HG03196 (cell line): ENCODE results near the gene ITGA4.

ENCODE experiments used
- ATAC-seq: cut with Tn5 transposase; IDR thresholded peaks from one replicate; pipeline ENCODE4 v1.9.1; 2021; ENCODE audit not compliant: unreplicated experiment

Gene ITGA4

DNA sequence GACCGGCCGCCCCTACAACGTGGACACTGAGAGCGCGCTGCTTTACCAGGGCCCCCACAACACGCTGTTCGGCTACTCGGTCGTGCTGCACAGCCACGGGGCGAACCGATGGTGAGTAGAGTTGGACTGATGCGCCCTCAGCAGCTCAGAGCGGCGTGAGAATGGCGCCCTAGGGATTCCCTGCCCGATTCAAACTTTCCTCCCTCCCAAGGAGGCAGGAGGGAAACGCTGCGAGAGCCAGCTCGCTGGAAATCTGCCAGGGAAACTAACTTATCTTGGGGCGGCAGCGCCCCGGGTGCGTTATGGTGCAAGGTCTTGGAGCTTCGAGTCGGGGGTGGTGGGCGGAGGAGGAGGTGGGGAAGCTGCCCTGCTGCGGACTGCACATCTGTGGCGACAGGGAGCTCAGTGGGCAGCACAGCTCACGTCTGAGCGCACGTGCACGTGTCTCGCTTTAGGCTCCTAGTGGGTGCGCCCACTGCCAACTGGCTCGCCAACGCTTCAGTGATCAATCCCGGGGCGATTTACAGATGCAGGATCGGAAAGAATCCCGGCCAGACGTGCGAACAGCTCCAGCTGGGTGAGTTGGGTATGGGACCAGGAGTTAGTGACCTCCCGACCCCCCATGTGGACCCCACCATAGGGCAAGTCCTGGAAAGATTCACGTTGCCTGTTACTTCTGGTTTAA lies 697 bp downstream of the ITGA4 start:
- ATAC-seq = peak; percentile 29

DNA sequence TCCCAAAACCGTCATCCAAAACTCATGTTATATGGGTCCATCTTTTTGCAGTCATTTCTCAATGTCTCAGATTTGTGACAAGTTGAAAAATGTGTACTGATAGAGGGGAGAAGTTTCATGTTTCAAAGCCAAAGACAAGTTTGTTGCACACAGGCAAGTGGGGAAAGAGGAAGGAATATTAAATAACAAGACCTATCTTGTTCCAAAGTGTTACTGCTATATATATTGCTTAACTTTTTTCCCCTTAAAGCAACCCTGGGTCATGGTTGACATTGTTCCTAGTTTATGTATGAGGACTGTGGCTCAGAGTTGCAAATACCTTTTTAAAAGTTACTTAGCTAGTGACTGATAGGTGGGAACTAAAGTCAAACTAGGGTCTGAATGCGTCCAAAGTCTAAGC lies 1.7 kb downstream of the ITGA4 start:
- ATAC-seq = no peak

DNA sequence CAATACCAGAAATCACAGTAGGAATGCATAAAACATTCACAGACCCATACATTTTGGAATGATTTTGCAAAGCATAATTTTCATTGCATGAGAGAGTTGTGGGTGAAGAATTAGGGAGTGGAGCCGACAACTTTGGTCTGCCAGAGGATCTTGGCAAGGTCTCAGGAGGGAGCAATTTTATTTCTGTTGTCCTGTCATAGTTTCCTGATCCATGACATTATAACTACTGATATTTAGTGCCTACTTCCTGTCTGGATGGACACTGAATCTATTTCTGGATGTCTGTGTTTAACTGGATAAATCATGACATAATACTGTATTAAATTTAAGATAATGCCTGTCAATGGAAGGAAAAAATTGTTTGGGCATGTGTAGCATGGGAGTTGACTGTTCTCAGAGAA lies 2.4 kb downstream of the ITGA4 start:
- no peak for ATAC-seq

DNA sequence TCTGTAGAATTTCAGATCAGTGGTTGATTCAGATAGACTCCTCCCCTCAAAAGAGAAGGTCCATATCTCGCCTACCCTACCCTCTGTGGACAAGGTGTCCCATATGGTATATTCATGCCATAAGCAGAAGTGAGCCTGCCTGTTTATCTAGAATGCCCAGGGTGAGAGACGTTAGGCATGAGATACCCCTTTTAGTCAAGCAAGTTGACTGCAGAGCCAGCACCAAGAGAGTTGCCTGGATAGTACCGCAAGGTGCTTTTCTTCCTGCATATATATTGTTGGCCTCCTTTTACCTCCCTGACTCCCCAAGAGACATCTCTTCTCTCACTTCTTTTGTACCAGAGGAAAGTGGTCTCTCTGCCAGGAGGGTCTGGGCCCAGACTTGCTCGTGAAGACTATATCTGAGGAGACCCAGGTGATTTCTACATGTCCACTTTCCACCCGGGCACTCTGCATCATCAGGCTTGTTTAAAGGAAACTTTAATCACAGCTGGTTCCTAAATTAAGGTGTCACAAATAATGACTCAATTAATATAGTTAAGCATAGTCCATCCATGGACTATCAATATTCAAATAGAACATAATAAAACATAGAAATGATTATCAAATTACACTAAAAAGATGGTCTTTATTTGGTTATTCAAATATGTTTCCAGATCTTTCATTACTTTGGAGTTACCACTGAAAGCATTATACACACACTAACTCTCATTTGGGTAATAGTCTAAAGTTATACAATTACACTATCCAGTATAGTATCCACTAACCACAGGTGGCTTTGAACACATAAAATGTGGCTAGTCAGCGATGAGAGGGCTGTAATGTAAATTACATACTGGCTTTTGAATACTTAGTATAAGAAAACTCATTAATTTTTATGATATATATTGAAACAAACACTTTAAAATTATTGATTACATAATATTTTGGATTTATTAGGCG lies 4.1 kb downstream of the ITGA4 start:
- ATAC-seq = no peak

DNA sequence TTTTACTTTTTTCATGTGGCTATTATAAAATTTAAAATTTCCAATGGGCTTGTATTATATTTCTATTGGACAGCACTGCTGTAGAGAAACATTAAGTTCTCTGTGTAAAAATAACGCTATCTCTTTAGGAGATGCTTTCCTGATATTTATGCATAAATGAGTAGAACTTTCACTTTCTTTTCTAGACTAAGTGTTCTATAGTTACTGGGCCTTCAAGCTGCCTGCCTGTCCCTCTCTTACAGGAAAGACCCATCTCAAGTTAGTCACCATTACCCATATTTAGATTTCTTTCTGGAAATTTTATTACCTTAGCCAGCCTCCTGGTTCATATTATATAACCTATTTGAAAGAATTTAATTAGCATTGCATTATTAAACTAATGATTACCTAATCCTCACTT lies 4.8 kb downstream of the ITGA4 start:
- ATAC-seq = peak; percentile 37

DNA sequence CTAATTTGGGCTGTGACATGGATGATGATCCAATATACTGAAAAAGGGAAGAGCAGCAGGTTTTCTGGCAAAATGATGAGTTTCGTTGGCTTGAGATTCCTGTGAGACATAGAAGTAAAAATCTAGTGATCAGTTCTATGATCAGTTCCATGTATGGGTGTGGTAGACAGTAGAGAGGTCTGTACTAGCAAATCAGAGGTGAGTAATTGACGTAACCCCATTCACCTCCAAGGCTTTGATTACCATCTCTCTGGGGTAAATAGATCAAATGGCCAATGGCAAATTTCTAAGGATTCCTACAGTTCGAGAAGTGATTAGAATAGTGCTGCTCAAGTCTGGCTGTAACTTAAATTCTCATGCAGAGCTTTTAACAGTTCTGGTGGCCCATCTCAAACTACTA lies 6.4 kb downstream of the ITGA4 start:
- no peak for ATAC-seq

DNA sequence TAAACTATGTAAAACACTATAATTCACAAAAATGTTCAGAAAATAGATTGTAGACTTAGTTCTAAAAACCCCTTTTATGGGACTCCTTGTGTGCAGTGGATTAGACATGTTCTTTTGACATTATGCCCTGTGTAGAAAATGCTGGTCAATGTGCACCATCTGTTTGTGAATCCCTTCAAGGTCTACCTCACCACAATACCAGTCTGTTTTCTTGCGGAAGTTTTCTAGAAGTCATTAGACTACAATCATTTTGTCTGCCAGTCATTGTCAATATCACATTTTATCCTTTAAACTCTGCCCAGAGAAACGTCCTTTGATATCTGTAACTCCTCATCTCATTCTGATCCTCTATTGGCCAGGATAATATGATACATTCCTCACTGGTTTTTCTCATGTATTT lies 7.8 kb downstream of the ITGA4 start:
- ATAC-seq = no peak

DNA sequence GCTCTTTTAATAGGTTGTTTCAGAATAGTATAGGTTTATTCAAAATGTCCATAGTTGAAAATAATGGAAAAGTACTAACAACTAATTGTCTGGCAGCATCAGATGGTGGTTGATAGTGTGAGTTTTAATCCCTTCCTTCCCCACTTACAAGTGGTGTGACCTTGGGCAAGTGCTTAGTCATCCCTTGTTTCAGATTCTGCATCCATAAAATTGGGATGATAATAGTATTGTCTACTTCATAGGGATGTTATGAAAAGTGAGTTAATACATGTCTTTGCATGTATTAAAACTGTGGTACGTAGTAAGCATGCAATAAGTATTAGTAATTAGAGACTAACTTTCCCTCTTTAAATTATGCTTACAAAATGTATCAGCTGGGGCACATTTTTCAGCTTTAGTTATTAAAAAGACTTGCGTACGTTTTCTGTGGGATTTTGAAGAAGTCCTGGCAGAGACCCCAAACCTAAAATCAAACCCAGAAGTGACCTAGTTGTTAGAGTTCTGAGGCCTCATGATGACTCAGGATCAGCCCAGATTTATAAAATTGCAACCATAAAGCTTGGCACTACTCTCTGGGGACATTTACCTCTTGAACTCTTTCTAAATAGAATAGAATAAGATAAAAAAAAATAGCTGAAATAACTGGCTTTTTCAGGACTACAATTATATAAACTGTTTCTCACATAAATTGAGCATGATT lies 8.6 kb downstream of the ITGA4 start:
- no peak for ATAC-seq

DNA sequence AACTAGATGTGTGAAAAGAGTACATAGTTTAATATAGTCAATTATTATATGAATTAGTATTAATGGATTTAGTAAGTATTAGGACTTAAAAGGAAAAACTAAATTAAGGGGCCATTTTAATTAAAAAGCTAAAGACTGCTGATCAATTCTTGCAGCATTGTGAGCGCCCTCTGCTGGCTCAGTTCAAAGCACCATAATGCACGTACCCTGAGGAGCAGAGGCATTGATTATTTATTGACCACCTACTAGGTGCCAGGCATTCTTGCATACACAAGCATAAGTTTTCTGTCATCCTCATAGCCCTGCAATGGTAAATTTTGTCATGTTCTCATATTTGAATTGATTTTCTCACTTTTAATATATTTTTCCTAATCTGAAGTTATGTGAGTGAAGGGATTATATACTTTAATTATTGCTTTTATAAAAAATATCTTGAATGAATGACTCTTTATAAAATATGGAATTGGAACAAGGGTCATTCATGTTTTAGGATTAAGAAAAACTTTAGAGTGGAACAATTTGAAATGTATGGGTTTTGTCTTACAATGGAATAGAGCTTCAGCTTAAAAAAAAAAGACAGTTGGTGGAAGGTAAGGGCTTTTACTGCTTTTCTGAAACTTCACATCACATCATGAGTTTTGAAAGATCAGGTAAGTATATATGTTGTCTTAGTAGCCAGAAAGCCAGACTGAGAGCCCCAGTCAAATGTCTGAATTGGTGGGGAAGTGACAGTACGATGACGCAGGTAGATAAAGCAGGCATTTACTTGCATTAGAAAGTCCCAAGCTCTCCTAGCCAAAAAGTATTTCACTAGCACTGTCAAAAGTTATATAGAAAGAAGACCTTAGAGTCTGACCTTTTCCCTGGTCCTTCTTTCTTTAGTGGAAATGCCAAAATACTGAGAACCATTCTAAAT lies 9.7 kb downstream of the ITGA4 start:
- no peak for ATAC-seq

DNA sequence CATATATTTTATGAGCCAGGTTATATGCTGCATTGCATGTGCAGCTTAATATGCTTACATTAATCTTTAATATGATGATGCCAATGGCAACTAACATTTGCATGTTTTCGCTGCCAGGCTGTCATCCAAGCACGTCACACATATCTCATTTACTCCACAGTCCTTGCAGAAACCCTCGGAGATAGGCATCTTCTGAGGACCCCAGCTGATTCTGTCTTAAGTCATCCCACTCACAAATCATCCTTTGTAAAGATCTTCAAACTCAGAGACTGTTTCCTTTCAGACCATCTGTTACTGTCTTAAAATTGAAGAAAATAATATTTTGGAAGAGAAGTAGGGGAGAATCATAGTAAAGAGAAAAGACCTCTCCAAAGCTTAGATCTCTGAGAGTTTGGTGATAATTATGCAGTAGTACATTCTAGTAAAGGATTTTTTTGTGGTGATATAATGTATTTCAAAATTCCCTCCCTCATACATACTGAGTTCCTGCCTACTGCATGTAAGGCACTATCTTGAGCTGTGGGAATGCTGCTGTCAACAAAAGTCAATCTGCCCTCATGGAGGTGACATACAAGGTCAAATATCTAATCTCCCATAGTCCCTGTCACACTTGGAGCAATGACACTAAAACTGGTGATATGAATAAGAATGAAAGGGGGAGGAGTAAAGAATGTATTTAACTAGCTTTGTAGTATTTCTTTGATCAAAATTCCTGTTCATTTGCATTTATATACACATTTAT lies 11.0 kb downstream of the ITGA4 start:
- no peak for ATAC-seq

DNA sequence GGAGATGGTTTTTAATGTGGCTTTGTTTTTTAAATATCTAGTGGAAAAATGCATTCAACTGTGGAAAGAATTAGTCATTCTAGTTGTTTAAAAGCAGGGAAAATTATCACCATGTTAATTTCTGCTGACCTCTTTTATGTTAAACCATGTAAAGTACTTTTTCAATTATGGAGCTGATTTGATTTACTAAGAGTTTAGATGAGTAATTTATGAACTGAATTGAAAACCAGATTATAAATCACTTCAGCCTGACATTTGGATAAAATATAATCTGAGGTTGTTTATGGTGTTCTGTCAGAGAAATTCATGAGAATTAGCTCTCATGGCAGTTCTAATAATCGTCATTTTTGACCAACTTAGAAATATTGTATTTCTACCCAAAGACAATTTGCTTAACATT lies 11.6 kb downstream of the ITGA4 start:
- no peak for ATAC-seq

DNA sequence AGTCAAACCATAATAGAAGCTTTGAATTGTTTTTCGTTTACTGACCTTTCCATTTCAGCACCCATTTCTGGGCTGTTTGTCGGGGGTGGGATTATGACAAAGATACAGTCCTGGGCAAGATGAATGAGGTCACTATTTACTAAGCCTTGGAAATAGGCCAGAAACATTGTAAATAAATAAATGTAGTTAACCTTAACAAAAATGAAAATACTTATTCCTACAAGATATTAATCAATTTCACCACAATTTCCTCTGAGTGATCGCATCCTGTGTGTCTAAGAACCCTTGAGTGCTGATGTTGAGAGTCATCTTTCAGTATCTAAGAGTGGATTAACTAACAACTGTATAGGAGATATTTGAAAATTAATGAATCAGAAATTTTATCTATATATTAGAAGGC lies 14.0 kb downstream of the ITGA4 start:
- no peak for ATAC-seq

DNA sequence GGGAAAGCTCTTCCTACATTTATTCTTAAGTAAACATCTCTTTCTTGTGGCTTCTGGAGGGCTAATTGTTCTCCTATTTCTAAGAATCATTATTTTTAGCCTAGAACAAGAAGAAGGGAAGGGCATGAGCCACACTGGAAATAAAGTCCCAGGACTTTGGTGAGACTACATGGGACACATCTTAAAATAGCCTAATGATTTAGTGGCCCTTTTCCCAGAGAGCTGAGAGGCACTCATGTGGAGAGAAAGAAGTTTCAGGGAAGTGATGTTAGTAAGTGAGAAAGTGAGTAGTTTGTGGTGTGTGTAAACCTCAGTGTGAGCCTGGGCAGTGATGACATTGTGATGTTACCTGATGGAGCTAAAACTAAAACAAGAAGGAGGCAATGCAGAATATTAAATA lies 14.6 kb downstream of the ITGA4 start:
- ATAC-seq = no peak

DNA sequence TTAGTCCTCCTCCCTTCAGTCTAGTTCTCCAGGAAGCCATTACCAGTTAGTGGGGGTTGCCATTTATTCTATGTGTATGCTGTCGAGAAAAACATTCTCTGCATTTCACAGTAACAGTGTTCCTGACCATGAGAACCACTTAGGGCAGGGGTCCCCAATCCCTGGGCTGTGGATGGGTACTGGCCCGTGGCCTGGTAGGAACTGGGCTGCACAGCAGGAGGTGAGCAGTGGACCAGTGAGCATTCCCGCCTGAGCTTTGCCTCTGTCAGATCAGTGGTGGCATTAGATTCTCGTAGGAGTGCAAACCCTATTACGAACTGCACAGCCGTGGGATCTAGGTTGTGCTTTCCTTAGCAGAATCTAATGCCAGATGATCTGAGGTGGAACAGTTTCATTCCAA lies 15.8 kb downstream of the ITGA4 start:
- ATAC-seq = no peak

DNA sequence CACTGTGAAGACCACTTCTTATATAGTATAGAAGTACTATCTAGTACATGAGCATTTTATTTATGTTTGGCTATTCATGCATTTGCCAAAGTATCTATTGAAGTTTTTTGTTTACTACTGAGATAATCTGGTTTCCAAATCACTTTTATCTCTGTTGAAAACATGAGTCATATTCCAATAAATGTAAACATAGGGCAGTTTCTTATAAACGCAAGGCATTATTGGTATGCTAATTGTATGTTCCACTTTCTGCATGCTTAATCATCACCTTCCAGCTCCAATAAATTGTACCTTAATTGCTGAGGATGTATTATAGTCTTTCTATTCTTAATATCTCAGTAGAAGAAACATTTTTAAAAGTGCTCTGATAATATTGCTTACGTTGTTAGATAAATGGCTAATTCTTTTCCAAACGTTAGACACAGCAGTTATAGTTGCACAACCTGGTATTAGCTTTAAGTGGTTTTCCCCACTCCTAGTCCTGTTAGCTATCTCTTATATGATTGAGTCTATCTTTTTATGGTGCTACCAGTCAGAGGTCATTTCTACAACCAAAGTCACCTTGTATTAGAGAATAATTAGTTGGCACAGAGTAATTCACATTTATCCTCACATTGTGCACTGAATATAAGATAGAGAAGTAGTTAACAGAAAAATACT lies 17.2 kb downstream of the ITGA4 start:
- ATAC-seq = no peak

DNA sequence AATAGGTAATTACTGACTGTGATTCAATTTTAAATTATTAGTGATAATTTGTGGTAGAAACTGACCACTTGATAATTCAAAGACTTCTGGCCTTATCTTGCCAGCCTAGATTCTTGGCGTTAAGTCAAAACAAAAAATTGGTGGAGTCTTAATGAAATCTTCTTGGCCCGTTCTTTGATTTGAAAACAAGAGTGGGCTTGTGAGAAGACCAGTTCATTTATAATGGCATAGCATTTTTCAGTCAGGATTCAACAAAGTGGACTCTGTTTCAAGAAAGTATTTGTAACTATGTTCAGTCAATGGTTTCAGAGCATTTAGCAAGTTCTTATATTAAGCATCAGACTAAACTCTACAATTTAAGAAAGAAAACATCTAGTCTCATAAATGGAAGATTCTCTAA lies 26.0 kb downstream of the ITGA4 start:
- no peak for ATAC-seq

DNA sequence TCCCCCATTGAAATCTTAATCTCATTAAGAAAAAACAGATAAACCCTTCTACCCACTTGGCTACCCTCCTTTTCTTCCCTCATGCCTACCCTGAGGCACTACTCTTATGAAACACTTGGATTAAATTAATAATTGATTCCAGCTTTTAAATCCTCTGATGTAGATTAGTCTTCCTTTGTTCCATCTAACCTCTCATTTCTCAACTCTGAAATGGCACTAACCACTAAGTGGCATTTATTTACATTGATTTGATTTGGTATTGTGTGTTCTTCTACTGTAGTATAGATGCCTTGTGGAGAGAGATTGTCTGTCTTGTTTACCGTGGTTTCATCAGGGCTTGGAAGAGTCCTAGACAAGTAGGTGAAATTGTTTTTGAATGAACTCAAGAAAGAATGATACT lies 26.7 kb downstream of the ITGA4 start:
- ATAC-seq = no peak

DNA sequence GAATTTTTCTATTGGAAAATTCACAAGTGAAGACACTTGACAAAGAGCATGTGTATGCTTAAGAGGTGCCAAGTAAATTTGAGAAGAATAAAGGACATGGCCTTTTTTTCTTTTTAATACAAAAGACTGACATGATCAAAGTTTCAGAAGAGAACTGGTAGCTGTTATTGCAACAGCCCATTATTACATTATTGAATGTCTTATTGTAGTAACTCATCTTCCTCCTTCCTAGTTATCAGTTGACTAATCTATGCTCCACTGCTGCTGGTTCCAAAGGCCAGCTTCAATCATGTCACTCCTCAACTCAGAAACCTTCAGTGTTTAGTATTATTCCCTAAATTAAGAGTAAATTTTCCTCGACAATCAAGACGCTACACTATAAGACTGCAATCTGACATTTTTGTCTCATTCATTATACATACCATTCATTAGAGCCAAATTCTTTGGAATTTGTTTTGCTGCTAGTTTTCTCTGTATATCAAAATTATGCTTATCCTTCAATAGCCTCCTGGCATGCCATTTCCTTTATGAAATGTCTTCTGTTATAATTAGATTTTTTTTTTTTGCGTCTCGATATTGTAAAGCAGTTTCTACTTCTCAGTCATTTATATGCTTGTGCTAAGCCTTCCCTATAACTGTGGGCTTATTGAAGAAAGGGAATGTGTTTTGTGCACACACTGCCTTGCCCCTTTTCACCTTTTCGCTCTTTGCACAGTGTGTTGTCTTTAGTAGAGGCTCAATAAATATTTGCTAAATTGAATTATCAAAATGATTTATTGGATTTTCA lies 27.9 kb downstream of the ITGA4 start:
- no peak for ATAC-seq

DNA sequence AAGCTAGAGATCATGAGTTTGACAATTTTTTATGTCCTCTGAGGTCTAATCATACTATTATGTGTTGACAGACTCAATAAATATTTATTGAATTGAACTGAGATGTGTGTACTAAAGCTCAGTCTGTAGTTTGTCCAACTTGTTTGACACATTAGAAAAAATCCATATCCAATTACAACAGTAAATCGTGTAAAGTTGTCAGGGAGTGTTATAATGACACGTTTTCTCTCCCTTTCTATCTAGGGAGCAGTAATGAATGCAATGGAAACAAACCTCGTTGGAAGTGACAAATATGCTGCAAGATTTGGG lies 28.4 kb downstream of the ITGA4 start:
- ATAC-seq = no peak
